Skeletal muscle satellite cell (primary cell): ENCODE results near the gene MCTP2.

Experiments used
- H3K27me3 ChIP-seq: 2 replicates; pipeline ENCODE4 v1.7.0; 2013; ENCODE audit warnings: low read length; ENCODE audit not compliant: control insufficient read depth, insufficient read depth
- H3K36me3 ChIP-seq: 2 replicates; pipeline ENCODE4 v1.7.0; 2013; ENCODE audit warnings: mild to moderate bottlenecking, control low read depth, low read length; ENCODE audit not compliant: insufficient read depth
- H3K4me1 ChIP-seq: 2 replicates; pipeline ENCODE4 v1.7.0; 2013; ENCODE audit warnings: low read length; ENCODE audit not compliant: control insufficient read depth, insufficient read depth
- H3K4me2 ChIP-seq: 2 replicates; pipeline ENCODE4 v1.7.0; 2013; ENCODE audit warnings: mild to moderate bottlenecking, low read length
- H3K4me3 ChIP-seq: 2 replicates; pipeline ENCODE4 v1.7.0; 2013; ENCODE audit warnings: low read length
- H3K9ac ChIP-seq: 2 replicates; pipeline ENCODE4 v1.7.0; 2013; ENCODE audit warnings: mild to moderate bottlenecking, low read depth, low read length, moderate library complexity
- H3K9me3 ChIP-seq: replicated peaks from 2 replicates; pipeline ENCODE4 v1.7.0; 2013; ENCODE audit warnings: mild to moderate bottlenecking, control low read depth, low read length

Gene MCTP2

GRCh38 chr15:94265982-94266381, 34.6 kb downstream of the MCTP2 start:
- Histone ChIP-seq H3K4me3 (no peak overlapping the region), H3K36me3 (no peaks in the 10 kb centered on the region), H3K4me2 (no peak overlapping the region), H3K9ac (no peak overlapping the region), H3K27me3 (no peaks in the 10 kb centered on the region), H3K4me1 (no peaks in the 10 kb centered on the region), H3K9me3 (no peaks in the 10 kb centered on the region)

GRCh38 chr15:94266789-94267188, 35.4 kb downstream of the MCTP2 start:
- H3K4me1 ChIP-seq = no peaks in the 10 kb centered on the region

GRCh38 chr15:94269954-94270353, 38.6 kb downstream of the MCTP2 start:
- Histone ChIP-seq H3K4me1 (no peaks in the 10 kb centered on the region), H3K9me3 (no peaks in the 10 kb centered on the region), H3K4me2 (no peak overlapping the region), H3K27me3 (no peaks in the 10 kb centered on the region), H3K9ac (no peak overlapping the region), H3K36me3 (no peaks in the 10 kb centered on the region), H3K4me3 (no peak overlapping the region)

More at GRCh38 chr15:94266789-94267188, 35.4 kb downstream of the MCTP2 start:
- Histone ChIP-seq H3K27me3 (no peaks in the 10 kb centered on the region), H3K9me3 (no peaks in the 10 kb centered on the region), H3K4me3 (no peak overlapping the region), H3K36me3 (no peaks in the 10 kb centered on the region), H3K9ac (no peak overlapping the region), H3K4me2 (no peak overlapping the region)

- H3K27me3 ChIP-seq = no peaks in the 10 kb centered on the region
- no peaks in the 10 kb centered on the region for H3K4me1 ChIP-seq
- no peaks in the 10 kb centered on the region for H3K9me3 ChIP-seq
- no peaks in the 10 kb centered on the region for H3K36me3 ChIP-seq
- no peak overlapping the region for H3K4me3 ChIP-seq
- no peak overlapping the region for H3K4me2 ChIP-seq
- H3K9ac ChIP-seq = no peak overlapping the region
Observed at GRCh38 chr15:94270570-94270969, 39.2 kb downstream of the MCTP2 start.

DNA sequence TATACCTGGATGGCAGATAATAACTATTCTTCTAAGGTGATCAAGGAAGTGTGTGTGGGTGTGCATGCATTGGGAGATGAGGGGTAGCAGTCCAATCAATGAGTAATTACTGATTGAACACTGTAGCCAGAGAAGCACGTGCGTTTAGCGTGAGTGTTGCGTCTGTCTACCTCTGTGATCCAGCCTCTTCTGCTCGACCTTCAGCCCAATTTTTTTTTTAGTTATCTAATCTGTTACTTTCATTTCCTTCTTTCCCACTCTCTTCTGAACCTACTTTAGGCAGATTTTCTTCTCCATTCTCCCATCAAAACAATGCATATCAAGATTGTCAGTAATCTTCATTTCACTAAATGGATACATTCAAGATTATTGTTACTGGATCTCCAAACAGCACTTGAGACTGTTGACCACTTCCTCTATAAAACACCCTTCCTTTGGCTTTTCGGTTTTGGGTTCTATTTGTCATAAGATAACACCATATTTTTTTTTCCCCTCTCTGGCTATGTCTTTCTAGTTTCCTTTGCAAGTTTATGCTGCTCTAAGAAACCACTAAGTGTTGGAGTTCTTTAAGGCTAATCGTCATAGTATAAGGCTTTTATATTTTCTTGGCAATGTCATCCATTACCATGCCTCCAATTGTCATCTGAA, 41.0 kb downstream of the MCTP2 start:
- Histone ChIP-seq H3K9me3 (no peaks in the 10 kb centered on the region), H3K4me2 (no peak overlapping the region), H3K27me3 (no peaks in the 10 kb centered on the region), H3K9ac (no peak overlapping the region), H3K4me3 (no peak overlapping the region), H3K4me1 (no peaks in the 10 kb centered on the region), H3K36me3 (no peaks in the 10 kb centered on the region)

GRCh38 chr15:94273826-94274225, 42.5 kb downstream of the MCTP2 start:
- Histone ChIP-seq H3K4me2 (no peak overlapping the region), H3K4me1 (no peaks in the 10 kb centered on the region), H3K9ac (no peak overlapping the region), H3K27me3 (no peaks in the 10 kb centered on the region), H3K9me3 (no peaks in the 10 kb centered on the region), H3K36me3 (no peaks in the 10 kb centered on the region), H3K4me3 (no peak overlapping the region)

DNA sequence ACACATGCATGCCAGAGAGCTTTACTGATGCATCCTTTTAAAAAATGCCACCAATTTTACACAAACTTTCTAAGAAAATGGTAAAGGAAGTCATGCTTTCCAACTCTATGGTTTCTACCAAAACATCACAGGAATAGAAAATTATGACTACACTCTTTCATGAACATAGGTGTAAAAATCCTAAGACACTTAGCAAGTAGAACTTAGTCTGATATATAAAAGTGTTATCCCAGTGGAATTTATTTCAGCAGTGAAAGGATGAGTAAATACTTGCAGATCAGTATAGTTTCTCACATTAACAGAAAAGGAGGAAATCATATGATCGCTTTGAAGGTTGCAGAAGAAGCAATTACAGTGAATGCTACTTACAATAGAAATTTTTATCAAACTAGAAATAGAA, 43.4 kb downstream of the MCTP2 start:
- Histone ChIP-seq H3K4me3 (no peak overlapping the region), H3K27me3 (no peaks in the 10 kb centered on the region)

GRCh38 chr15:94277485-94277884, 46.1 kb downstream of the MCTP2 start:
- H3K4me2 ChIP-seq = no peak overlapping the region
- no peaks in the 10 kb centered on the region for H3K36me3 ChIP-seq
- H3K9me3 ChIP-seq = no peaks in the 10 kb centered on the region
- no peak overlapping the region for H3K9ac ChIP-seq
- no peak overlapping the region for H3K4me3 ChIP-seq
- H3K27me3 ChIP-seq = no peaks in the 10 kb centered on the region
- H3K4me1 ChIP-seq = no peaks in the 10 kb centered on the region

More for the DNA sequence above, 43.4 kb downstream of the MCTP2 start:
- Histone ChIP-seq H3K36me3 (no peaks in the 10 kb centered on the region), H3K9ac (no peak overlapping the region), H3K4me1 (no peaks in the 10 kb centered on the region), H3K9me3 (no peaks in the 10 kb centered on the region), H3K4me2 (no peak overlapping the region)

DNA sequence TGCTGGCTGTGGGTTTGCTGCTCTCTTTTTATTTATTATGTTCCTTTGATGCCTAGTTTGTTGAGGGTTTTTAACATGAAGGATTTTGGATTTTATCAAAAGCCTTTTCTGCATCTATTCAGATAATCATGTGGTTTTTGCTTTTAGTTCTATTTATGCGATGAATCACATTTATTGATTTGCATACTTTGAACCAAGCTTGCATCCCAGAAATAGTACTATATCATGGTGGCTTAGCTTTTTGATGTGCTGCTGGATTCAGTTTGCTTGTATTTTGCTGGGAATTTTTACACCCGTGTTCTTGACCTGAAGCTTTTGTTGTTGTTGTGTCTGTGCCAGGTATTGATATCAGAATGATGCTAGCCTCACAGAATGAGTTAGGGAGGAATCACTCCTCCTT, 48.4 kb downstream of the MCTP2 start:
- Histone ChIP-seq H3K36me3 (no peaks in the 10 kb centered on the region), H3K9ac (no peak overlapping the region), H3K9me3 (no peaks in the 10 kb centered on the region), H3K27me3 (no peaks in the 10 kb centered on the region), H3K4me2 (no peak overlapping the region), H3K4me1 (no peaks in the 10 kb centered on the region), H3K4me3 (no peak overlapping the region)

- no peak overlapping the region for H3K4me2 ChIP-seq
- H3K36me3 ChIP-seq = no peaks in the 10 kb centered on the region
- H3K27me3 ChIP-seq = no peaks in the 10 kb centered on the region
- H3K9me3 ChIP-seq = no peaks in the 10 kb centered on the region
- H3K4me1 ChIP-seq = no peaks in the 10 kb centered on the region
- no peak overlapping the region for H3K4me3 ChIP-seq
- no peak overlapping the region for H3K9ac ChIP-seq
Observed at GRCh38 chr15:94280301-94280700, 48.9 kb downstream of the MCTP2 start.

- Histone ChIP-seq H3K9ac (no peak overlapping the region), H3K4me2 (no peak overlapping the region), H3K27me3 (no peaks in the 10 kb centered on the region), H3K4me1 (no peaks in the 10 kb centered on the region), H3K9me3 (no peaks in the 10 kb centered on the region), H3K4me3 (no peak overlapping the region), H3K36me3 (no peaks in the 10 kb centered on the region)
Observed at GRCh38 chr15:94282269-94283250, 51.2 kb downstream of the MCTP2 start.
